ENCODE data around the gene GPR22.
A peak's percentile ranks its signal among the peaks of the same experiment; 100 is the strongest.

Gene GPR22

GRCh38 chr7:107502797-107503196 is 32.9 kb downstream of the GPR22 start:
- Histone ChIP-seq H3K4me3 (no peak overlapping the region), H3K27ac (no peak overlapping the region), H3K27me3 (no peaks in the 10 kb centered on the region), H3K36me3 (peaks cover 0 to 9% (median 0%) of the 10 kb centered on the region in 3 donors), H3K4me1 (peaks cover 0 to 8% (median 0%) of the 10 kb centered on the region in 4 donors), H3K9me3 (no peaks in the 10 kb centered on the region)
- DNase-seq, result no peak
- intact Hi-C loops (cut with DNase I; ENCODE audit: low total_unique reads), result no loop called here
- TF ChIP-seq CTCF (IDR thresholded peaks at IDR 0.05), result no peak

GRCh38 chr7:107503687-107504086 is 33.8 kb downstream of the GPR22 start:
- H3K4me3 ChIP-seq, result no peak overlapping the region
- H3K4me1 ChIP-seq, result peaks cover 0 to 8% (median 0%) of the 10 kb centered on the region in 4 donors
- no peak for DNase-seq
- no peak for TF ChIP-seq CTCF (IDR thresholded peaks at IDR 0.05)
- H3K9me3 ChIP-seq, result no peaks in the 10 kb centered on the region
- H3K27ac ChIP-seq, result no peak overlapping the region
- intact Hi-C loops (cut with DNase I; ENCODE audit: low total_unique reads), result no loop called here
- H3K36me3 ChIP-seq, result peaks cover 0 to 13% (median 0%) of the 10 kb centered on the region in 3 donors
- no peaks in the 10 kb centered on the region for H3K27me3 ChIP-seq

DNA sequence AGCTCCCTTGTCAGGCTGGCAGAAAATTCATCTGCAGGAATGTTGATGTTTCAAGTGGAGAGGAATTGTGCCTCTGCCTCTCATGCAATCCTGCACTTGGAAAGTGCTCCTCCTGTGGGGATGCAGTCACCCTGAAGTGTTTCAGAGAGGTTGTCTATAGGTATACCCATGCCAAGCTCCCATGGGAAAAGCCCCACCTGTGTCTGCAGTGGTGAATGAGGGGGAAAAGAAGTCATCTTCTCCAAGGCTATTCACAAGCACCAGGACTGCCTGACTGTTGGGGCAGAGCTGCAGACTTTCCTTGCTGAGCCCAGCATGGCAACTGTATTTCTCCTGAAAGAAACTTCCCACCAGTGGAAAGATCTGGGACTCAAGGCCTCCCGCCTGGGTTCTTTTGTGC is 35.5 kb downstream of the GPR22 start:
- no peak for TF ChIP-seq CTCF (IDR thresholded peaks at IDR 0.05)
- intact Hi-C loops (cut with DNase I; ENCODE audit: low total_unique reads), result no loop called here
- Histone ChIP-seq H3K27me3 (no peaks in the 10 kb centered on the region), H3K4me1 (peaks cover 0 to 8% (median 0%) of the 10 kb centered on the region in 4 donors), H3K27ac (no peak overlapping the region), H3K9me3 (no peaks in the 10 kb centered on the region), H3K36me3 (peaks cover 0 to 14% (median 0%) of the 10 kb centered on the region in 3 donors), H3K4me3 (no peak overlapping the region)
- no peak for DNase-seq

- Histone ChIP-seq H3K9me3 (no peaks in the 10 kb centered on the region), H3K4me1 (peaks cover 0 to 8% (median 0%) of the 10 kb centered on the region in 4 donors), H3K4me3 (no peak overlapping the region), H3K36me3 (peaks cover 0 to 14% (median 0%) of the 10 kb centered on the region in 3 donors), H3K27ac (no peak overlapping the region), H3K27me3 (no peaks in the 10 kb centered on the region)
- TF ChIP-seq CTCF (IDR thresholded peaks at IDR 0.05), result no peak
- intact Hi-C loops (cut with DNase I; ENCODE audit: low total_unique reads), result no loop called here
- no peak for DNase-seq
Measured at GRCh38 chr7:107505997-107506673, 36.3 kb downstream of the GPR22 start.

DNA sequence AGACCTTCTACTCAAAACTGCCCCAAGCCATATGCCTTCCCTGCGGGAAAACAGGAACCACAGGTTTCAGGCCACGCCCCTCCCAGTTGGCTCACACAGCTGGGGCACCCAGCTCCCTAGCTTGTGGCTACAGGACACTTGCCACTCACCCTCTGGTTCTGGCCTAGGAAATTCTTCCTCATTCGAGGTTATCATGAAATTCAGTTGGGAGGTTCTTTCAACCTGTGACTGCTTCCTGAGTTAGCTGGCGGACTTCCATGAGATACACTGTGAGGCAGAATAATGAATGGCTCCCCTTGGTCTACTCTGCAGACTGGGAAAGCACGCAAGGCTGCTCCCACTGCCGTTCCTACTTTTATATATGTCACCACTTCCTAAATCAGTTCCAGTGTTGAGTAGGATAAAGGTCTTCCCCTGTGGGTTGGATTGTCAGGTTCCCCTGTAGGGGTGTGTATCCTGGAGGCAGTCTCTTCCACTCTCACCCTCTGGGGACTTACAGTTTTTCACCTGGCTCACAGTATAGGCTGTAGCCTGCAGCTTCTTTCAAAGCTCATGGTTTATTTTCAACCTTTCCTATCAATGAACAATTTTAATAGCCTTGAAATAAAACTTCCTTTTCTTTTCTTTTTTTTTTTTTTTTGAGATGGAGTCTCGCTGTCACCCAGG is 37.0 kb downstream of the GPR22 start:
- H3K27ac ChIP-seq, result no peak overlapping the region
- intact Hi-C loops (cut with DNase I; ENCODE audit: low total_unique reads), result no loop called here
- peak in 1 of 2 donors; percentile 36 for DNase-seq

More for the DNA sequence above, 37.0 kb downstream of the GPR22 start:
- no peaks in the 10 kb centered on the region for H3K27me3 ChIP-seq
- TF ChIP-seq CTCF (IDR thresholded peaks at IDR 0.05), result no peak
- peaks cover 0 to 14% (median 0%) of the 10 kb centered on the region in 3 donors for H3K36me3 ChIP-seq
- H3K4me1 ChIP-seq, result peaks cover 0 to 8% (median 0%) of the 10 kb centered on the region in 4 donors
- no peaks in the 10 kb centered on the region for H3K9me3 ChIP-seq
- H3K4me3 ChIP-seq, result no peak overlapping the region

Measured in tibial artery (tissue), 4 donors.